Right lung (tissue), 10 donors: ENCODE measurements around the gene CELA2B. TPM values are rescaled to one million over a fixed set of nuclear protein-coding genes. Genes with fewer than 3 reads are reported as not detected.
"Not testable (repeated sequence)": the region's sequence is repeated elsewhere in the genome, so short reads cannot be mapped to it uniquely, and the experiment has no call there.

Experiments
- DNase-seq, 2 donors: peaks; one replicate each; pipeline ENCODE4 v3.0.0-alpha.2; 2013
- long read RNA-seq, 8 donors: transcript quantifications; one replicate each; lab custom pipeline, GENCODE V29; 2026
- polyA plus RNA-seq, 5 donors: library from polyadenylated mRNA; unstranded; fragments of 120-200 nt; gene quantifications; one replicate each; pipeline versions ENCODE4 v1.2.1 to v1.2.3, GENCODE V29; 2013; ENCODE audit warnings: inconsistent platforms in 1 of 5, low replicate concordance in 1 of 5; ENCODE audit not compliant: insufficient read length in 5 of 5, insufficient read depth in 1 of 5

Gene CELA2B
- polyA plus RNA-seq, result under 1 TPM; 0.31 to 1.00 (median 0.77) TPM
- long read RNA-seq, donor 1, result 0 reads
- long read RNA-seq, donor 2, partial matches to known transcripts, result 0 of 5 reads
- long read RNA-seq, donor 2, other reads (novel, unspliced or antisense), result 5 of 5 reads
- long read RNA-seq, donor 3, result 0 reads
- long read RNA-seq, donor 4, result 0 reads
- long read RNA-seq, donor 5, result 0 reads
- long read RNA-seq, donor 6, result 0 reads
- long read RNA-seq, donor 7, result 0 reads
- long read RNA-seq, donor 8, result 0 reads

DNA sequence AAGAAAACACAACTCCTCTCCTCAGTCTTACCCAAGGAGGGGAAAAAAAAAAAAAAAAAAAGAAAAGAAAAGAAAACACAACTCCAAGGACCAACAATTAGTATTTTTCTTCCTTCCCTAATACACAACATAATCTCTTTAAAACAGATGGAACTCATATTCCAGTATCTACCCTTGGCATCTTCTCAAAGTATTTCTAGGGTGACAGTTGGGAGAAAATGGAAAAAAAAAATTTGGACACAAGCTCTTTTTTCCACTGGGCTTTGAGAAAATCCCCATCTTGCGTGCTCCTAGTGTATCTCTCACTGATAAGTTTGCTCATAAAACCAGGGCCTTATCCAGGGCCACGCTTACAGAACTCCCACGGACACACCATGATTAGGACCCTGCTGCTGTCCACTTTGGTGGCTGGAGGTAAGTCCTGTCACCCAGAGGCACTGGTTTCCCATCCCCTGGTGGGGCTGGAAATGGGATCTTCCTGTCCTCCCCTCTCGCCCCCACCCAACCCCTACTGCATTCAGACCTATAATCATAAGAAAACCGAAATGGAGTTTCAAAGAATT is at the start of gene CELA2B:
Gene CELA2B (plus strand): TSS at position 353 of the 563 bp plus-strand sequence. CDS start 22 bp downstream, at position 375.
- peak; percentile 64 to 72 for DNase-seq

DNA sequence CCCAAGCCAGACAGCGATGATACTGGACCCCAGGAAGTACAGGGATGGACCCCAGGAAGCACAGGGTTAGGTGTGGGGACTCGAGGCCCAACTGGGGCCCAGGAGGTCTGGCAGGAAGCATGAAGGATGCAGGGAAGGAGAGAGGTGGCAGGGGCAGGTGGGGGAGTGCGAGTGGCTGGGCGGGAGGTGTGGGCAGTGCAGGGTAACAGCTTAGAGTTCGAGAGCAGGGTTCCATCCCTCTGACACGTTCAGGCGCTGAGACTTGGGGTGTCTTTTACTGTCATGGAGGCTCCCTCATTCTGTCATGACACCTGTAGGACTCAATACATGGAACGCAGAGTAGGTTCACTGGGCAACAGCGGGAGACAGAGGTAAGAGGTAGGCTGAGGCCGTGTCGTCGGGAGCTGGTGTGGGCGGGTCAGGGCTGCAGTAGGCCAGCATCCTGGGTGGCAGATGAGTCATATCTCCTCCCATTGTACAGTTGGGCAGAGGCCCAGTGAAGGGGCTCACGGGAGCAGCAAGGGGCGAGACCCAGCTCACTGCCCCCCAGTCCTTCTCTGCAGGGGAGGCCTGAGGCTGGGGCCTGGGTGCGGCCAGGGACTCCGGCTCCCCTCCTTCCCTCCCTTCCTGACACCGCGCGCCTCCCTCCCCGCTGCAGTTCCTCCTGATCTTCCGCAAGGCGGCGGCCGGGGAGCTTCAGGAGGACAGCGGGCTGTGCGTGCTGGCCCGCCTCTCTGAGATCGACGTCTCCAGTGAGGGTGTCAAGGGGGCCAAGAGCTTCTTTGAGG is 49.2 kb upstream of the CELA2B start:
- no peak for DNase-seq

GRCh38 chr1:15427280-15427666 is 48.6 kb upstream of the CELA2B start:
- DNase-seq, result no peak

- DNase-seq, result not testable (repeated sequence)
These were observed 47.7 kb upstream of the CELA2B start for GRCh38 chr1:15428252-15428651.

DNA sequence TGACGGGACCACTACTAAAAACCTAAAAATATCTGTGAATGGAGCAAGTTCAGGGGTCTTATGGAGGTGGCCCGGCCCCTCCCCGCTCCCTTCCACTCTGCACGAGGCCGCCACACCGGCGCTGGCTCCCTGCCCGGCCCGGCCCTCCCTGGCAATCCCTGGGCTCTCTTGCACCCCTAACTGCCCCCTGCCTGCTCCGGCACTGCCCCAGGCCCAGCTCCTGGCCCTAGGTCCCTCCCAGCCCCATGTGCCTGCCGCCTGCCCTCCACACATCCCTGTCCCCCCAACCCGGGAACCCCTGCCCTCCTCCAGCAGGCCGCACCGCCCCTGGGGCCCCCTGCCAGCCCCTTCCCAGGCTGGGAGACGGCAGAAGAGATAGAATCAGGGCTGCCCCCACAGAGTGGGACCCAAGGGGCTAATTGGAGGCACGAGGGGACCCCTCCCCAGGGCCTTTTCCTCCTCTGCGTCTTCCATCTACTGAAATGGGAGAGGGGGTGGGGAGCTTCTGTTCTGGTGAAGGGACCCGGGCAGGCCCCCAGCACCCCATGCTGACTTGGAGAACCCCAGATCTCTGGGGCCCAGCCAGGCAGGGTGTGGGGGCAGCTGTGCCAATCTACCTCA is 47.0 kb upstream of the CELA2B start:
- DNase-seq, result no peak

- no peak for DNase-seq
These were observed 46.2 kb upstream of the CELA2B start for GRCh38 chr1:15429701-15430149.

DNA sequence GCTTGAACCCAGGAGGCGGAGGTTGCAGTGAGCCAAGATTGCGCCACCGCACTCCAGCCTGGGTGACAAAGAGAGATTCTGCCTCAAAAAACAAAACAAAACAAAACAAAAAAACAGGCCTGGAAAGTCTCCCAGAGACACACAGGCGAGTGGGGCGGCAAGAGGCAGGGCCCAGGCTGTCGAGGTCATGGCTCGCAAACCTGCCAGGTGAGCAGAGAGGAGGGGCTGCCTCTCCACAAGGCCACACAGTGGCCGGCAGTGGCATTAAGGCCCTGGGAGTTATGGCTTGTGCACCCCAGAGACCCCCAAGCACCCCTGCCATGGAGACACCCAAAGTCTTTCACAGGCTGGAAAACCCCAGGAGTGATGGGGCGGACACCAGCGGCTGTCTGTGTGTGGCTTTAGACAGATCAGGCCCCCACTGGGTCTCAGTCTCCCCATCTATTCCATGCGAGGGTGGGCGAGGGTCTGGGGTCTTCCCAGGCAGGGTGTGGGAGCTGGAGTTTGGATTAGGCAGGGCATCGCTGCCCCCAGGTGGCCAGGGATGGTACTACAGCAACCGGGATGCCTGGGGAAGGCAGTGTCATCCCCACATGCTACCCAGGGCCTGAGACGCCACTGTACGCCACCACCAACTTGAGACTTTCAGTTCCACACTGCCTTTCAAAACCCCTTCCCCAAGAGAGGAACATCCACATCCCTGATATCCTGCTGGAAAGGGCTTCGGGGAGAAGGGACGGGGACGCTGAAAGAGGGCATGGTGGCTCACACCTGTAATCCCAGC is 44.9 kb upstream of the CELA2B start:
- DNase-seq, result peak in 1 of 2 donors; percentile 56

DNA sequence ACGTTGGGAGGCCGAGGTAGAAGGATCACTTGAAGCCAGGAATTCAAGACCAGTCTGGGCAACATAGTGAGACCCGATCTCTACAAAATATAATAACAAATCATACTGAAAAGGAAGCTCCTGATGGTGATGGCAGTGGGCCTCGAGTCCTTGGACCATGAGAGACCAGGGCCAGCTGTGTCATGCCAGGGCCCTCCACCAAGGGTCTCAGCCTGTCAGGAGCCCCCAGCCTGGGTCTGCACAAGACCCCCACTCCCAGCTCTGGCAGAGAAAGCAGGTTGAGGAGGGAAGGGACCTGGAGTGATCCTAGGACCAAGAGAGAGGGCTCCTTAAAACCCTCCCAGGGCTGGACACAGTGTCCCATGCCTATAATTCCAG is 44.3 kb upstream of the CELA2B start:
- no peak for DNase-seq

- DNase-seq, result no peak
These were observed 43.6 kb upstream of the CELA2B start for GRCh38 chr1:15432324-15432723.

GRCh38 chr1:15433471-15433870 is 42.4 kb upstream of the CELA2B start:
- no peak for DNase-seq

DNA sequence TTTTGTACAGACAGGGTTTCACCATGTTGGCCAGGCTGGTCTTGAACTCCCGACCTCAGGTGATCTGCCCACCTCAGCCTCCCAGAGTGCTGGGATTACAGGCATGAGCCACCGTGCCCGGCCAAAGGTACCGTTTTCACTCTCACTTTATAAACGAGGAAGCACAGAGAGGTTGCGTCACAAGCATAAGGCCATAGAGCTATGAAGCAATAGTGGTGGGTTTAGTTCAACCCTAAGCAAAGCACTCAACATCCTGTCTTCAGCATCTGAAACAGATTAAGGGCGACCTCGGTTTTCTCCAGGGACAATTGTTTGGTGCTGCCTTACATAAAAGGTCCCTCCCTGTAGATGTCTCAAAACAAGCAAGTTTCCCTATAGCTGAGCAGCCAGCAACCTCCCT is 41.2 kb upstream of the CELA2B start:
- not testable (repeated sequence) for DNase-seq

- DNase-seq, result no peak
These were observed 40.4 kb upstream of the CELA2B start for GRCh38 chr1:15435239-15436077.

DNA sequence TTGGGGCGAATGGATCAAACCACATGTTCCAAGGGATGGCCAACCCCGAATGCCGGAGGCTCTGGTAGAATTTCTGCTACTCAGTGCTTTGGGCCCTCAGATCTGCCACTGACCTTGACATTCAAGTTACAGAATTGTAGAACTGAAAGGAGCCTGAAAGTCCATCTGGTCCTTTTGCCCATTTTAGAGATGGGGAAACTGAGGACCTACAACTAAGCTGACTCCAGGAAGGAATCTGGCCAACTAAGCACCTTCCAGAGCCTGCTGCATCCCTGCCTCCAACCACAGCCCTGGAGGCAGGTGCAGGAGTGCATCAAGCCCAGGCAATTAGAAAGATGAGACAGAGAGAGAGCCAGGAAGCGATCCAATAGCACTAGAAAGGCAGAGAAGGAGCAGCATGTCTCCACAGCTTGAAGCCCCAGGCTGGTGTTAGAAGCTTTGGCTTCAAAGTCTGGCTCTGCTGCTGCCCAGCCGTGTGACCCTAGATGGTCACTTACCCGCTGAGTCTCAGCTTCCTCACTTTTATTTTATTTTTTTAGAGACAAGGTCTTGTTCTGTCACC is 38.9 kb upstream of the CELA2B start:
- no peak for DNase-seq

DNA sequence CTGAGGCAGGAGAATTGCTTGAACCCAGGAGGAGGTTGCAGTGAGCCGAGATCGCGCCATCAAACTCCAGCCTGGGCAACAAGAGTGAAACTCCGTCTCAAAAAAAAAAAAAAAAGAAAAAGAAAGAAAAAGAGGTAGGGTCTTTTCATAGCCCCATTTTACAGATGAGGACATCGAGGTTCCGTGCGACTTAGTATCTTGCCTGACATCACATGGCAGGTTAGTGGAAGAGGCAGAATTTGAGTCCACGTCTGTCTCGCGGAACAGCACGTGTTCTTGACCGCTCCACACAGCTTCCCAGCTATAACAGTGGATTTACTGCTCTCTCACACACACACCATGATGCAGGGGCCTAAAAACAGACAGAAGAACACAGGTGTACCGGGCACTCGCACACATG is 36.6 kb upstream of the CELA2B start:
- no peak for DNase-seq

DNA sequence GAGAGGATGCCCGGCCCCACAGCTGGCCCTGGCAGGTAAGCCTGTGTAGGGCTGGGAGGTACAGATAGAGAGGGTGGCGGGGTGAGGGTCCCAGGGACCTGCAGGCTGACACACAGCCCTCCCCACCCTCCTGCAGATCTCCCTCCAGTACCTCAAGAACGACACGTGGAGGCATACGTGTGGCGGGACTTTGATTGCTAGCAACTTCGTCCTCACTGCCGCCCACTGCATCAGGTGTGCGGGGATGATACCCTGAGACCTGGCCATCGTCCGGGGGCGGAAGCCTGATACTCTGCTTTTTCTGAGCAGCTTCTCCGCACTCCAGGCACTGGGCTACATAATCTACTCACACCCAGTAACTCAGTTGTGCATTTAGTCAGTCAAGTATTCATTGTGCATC is 35.5 kb upstream of the CELA2B start:
- no peak for DNase-seq

DNA sequence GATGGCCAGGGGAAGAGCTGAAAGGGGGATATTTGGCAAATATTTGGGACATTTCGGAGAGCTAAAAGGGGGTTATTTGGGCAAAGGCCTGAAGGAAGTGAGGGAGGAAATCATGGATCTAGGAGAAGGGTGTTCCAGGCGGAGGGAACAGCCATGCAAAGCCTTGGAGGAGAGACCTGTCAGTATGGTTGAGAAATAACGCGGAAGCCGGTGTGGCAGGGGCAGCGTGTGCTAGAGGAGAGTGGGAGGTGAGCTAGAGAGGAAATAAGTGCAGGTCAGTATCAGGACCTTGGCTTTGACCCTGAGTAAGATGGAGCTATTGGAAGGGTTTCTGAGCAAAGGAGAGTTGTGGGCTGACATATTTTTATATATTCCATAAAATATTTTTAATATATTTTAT is 34.7 kb upstream of the CELA2B start:
- no peak for DNase-seq

GRCh38 chr1:15442119-15442518 is 33.8 kb upstream of the CELA2B start:
- no peak for DNase-seq

DNA sequence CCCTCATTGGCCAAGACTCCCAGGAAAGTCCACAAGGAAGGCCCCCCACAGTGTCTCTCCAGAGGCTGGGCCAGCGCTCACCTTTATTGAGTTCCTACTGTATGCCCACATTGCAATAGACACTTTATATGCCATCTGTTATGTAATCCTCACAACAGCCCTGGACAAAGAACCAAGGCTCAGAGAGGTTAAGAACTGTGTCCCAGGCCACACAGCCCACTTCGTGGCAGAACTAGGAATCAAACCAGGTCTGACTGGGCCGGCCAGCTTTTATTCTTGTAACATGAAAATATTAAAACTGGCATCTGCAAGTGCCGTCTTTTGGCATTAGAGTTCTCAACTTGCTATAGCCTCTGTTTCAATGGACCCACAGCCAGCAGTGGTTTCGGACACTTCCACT is 33.1 kb upstream of the CELA2B start:
- DNase-seq, result no peak

DNA sequence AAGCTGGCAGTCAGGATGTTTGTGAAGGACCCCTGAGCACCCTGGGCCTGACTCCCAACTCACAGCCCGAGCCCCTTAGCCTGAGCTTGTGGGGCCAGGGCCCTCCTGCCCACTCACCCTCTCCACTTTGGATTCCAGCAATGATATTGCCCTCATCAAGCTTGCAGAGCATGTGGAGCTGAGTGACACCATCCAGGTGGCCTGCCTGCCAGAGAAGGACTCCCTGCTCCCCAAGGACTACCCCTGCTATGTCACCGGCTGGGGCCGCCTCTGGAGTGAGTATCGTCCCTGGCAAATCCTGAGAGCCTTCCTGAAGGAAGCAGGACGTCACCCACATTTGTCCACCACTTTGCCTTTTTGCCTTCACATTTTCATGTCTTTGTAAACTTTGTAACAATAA is 32.6 kb upstream of the CELA2B start:
- DNase-seq, result no peak
